ENCODE data around the gene TM4SF20. TPM values are rescaled to one million over a fixed set of nuclear protein-coding genes. Genes with fewer than 3 reads are reported as not detected.

TM4SF20 gene
- total and polyA plus RNA-seq, 2 experiments from 2014 or later: not detected

DNA sequence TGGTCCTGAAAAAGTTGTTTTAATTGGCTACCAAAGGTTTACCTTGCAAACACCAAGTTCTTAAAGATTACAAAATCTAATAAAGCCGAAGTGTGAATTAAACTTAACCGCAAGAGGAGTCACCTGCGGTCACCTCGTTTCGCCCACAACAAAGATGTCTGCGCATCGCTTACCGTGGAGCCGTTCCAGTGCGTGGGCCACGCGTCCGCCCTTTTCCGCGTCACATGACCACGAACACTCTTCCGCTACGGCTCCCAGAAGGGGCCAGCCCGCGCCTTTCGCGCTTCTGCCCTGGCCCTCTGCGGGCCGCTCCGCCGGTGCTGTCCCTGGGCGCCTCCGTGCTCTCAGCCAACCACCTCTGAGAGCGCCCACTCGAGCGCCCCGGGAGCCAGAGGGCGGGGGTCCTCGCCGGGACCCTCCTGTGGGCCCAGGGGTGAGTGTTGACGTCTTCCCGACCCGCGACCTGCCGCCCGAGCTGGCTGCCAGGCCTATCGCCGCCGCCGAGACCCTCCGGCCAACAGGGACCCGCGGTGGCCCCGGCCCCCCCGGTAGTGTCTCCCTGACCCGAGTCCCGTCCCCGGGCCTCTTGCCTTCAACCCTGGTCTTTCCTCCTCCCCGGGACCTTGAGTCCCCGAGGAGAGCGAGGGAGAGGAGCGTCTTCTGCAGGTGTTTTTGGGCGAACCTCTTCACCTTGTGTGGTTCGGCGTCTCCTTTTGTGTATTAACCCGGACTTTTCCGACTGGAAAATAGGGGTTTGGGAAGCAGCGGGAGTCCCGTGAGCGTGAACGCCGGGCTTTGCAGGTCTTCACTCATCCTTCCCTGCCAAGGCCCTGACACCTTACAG is 53.9 kb downstream of the TM4SF20 start, which contains the start of gene MFF (continued):
- no peak for TF ChIP-seq REST (IDR thresholded peaks at IDR 0.05; ENCODE audit: unreplicated experiment)
- peak; percentile 86 for TF ChIP-seq POLR2AphosphoS5 (IDR thresholded peaks at IDR 0.05; ENCODE audit: low read depth)
- TF ChIP-seq EZH2 (IDR thresholded peaks at IDR 0.05; ENCODE audit: low read depth, unreplicated experiment): no peak
- no peak for TF ChIP-seq STAT1 (IDR thresholded peaks at IDR 0.05; ENCODE audit: unreplicated experiment)
- no peak for TF ChIP-seq JUNB (IDR thresholded peaks at IDR 0.05; ENCODE audit: unreplicated experiment)
- TF ChIP-seq ETS1 (IDR thresholded peaks at IDR 0.05): peak; percentile 86
- 0 out of 2 replicates have a peak, but pooled peaks have one; percentile 36 for TF ChIP-seq NANOG (IDR thresholded peaks at IDR 0.05; ENCODE audit: borderline replicate concordance)

DNA sequence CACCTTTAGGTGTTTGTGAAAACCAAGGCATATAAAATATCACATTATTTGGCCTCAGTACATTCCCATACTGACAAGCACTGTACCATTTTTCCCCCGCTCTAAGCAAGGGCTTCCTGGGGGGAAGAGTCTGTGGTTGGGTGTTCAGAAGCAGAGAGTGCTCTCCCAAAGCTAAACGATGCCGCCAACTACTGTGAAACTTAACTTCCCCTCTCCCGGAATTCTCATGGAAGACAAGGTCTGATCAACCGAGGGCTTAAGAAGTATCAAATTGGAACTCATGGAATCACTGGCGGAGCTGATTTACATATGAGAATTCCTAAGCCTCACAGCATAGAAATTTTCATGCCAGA is 54.5 kb downstream of the TM4SF20 start:
- no peaks in the 10 kb centered on the region; the same call in 1 of the 2 replicates for H3F3A ChIP-seq (replicated peaks; ENCODE audit: low read depth)
- 0 out of 2 replicates have a peak, but pooled peaks cover 2% of the 10 kb centered on the region for H3K9me2 ChIP-seq (ENCODE audit: insufficient read depth)
- H3K27ac ChIP-seq (ENCODE audit: low read depth): peak overlapping the region; percentile 22
- peak overlapping the region; percentile 89 for H3K4me2 ChIP-seq
- H3K4me1 ChIP-seq (ENCODE audit: insufficient read depth): peaks cover 23% of the 10 kb centered on the region
- Mint-ChIP-seq H3K36me3 (ENCODE audit: low read depth) (peaks cover 40% of the 10 kb centered on the region), H3K27ac (peak overlapping the region; percentile 95), H3K9me3 (peaks cover 43% of the 10 kb centered on the region), H3K4me1 (peaks cover 25% of the 10 kb centered on the region; the same call in 2 of the 3 replicates), H3K4me3 (peak overlapping the region; percentile 89), H3K27me3 (ENCODE audit: insufficient read depth, low read depth, poor library complexity) (peaks cover 6% of the 10 kb centered on the region)
- H3K79me2 ChIP-seq (replicated peaks; ENCODE audit: insufficient read depth): peaks cover 42% of the 10 kb centered on the region
- peak overlapping the region; percentile 47; the same call in 1 of the 2 replicates for H2AFZ ChIP-seq
- no peaks in the 10 kb centered on the region for H3K27me3 ChIP-seq (ENCODE audit: insufficient read depth)
- ATAC-seq (peak; percentile 17), DNase-seq (ENCODE audit: low spot score) (peak; percentile 48)
- H4K20me1 ChIP-seq (replicated peaks; ENCODE audit: insufficient read depth): no peaks in the 10 kb centered on the region
- H3K4me3 ChIP-seq: peak overlapping the region; percentile 87
- peaks cover 10% of the 10 kb centered on the region; the same call in 1 of the 2 replicates for H3K36me3 ChIP-seq (ENCODE audit: insufficient read depth)
- TF ChIP-seq CREB1 (CRISPR knock-in tag; IDR thresholded peaks at IDR 0.05; ENCODE audit: low read depth) (no peak), NANOG (IDR thresholded peaks at IDR 0.05; ENCODE audit: borderline replicate concordance) (no peak), ZNF114 (CRISPR knock-in tag; IDR thresholded peaks at IDR 0.05) (no peak), ETS1 (IDR thresholded peaks at IDR 0.05) (no peak), EZH2 (IDR thresholded peaks at IDR 0.05; ENCODE audit: low read depth, unreplicated experiment) (no peak), POLR2AphosphoS5 (IDR thresholded peaks at IDR 0.05; ENCODE audit: low read depth) (no peak), STAT1 (IDR thresholded peaks at IDR 0.05; ENCODE audit: unreplicated experiment) (no peak)
- TF ChIP-seq, protein P1, sequence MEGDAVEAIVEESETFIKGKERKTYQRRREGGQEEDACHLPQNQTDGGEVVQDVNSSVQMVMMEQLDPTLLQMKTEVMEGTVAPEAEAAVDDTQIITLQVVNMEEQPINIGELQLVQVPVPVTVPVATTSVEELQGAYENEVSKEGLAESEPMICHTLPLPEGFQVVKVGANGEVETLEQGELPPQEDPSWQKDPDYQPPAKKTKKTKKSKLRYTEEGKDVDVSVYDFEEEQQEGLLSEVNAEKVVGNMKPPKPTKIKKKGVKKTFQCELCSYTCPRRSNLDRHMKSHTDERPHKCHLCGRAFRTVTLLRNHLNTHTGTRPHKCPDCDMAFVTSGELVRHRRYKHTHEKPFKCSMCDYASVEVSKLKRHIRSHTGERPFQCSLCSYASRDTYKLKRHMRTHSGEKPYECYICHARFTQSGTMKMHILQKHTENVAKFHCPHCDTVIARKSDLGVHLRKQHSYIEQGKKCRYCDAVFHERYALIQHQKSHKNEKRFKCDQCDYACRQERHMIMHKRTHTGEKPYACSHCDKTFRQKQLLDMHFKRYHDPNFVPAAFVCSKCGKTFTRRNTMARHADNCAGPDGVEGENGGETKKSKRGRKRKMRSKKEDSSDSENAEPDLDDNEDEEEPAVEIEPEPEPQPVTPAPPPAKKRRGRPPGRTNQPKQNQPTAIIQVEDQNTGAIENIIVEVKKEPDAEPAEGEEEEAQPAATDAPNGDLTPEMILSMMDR (conservative IDR thresholded peaks at IDR 0.05; ENCODE audit: low read depth in 2 of 2): no peak
